HepG2 (cell line): ENCODE results near the gene GNAI2. TPM values are rescaled to one million over a fixed set of nuclear protein-coding genes. Genes with fewer than 3 reads are reported as not detected.

ENCODE experiments used
- ATF7 ChIP-seq, 2 experiments: fragments of 450-650 bp in 1 of 2; sonication (generic) in 1 of 2; formaldehyde crosslinking in 1 of 2; IDR thresholded peaks; 2 replicates each; pipeline versions ENCODE4 v1.4.0 to v1.6.1; 2016 to 2020; ENCODE audit warnings: antibody characterized with exemption in 1 of 2, mild to moderate bottlenecking in 1 of 2, missing genetic modification reagents in 1 of 2
- CC2D1A ChIP-seq: sonication (generic); formaldehyde crosslinking; IDR thresholded peaks from 2 replicates; pipeline ENCODE4 v1.8.1; 2023; ENCODE audit warnings: mild to moderate bottlenecking, missing genetic modification reagents
- CERS6 ChIP-seq: sonication (generic); formaldehyde crosslinking; IDR thresholded peaks from 2 replicates; pipeline ENCODE4 v1.5.0; 2020; ENCODE audit warnings: missing genetic modification reagents
- GATAD1 ChIP-seq: IDR thresholded peaks from 2 replicates; pipeline ENCODE4 v1.6.1; 2016; ENCODE audit warnings: missing genetic modification reagents, missing compliant biosample characterization
- JUND ChIP-seq: sonication (generic); formaldehyde crosslinking; IDR thresholded peaks from 2 replicates; pipeline ENCODE4 v1.8.0; 2022; ENCODE audit warnings: mild to moderate bottlenecking, missing genetic modification reagents
- KLF11 ChIP-seq: IDR thresholded peaks from 2 replicates; pipeline ENCODE4 v1.6.1; 2016; ENCODE audit warnings: missing compliant biosample characterization
- KLF13 ChIP-seq: sonication (generic); formaldehyde crosslinking; IDR thresholded peaks from 2 replicates; pipeline ENCODE4 v1.4.0; 2020; ENCODE audit warnings: mild to moderate bottlenecking, missing genetic modification reagents
- MEIS1 ChIP-seq: sonication (generic); formaldehyde crosslinking; IDR thresholded peaks from 2 replicates; pipeline ENCODE4 v1.9.0; 2021; ENCODE audit warnings: mild to moderate bottlenecking, missing genetic modification reagents, moderate library complexity, borderline replicate concordance
- MIER2 ChIP-seq: IDR thresholded peaks from 2 replicates; pipeline ENCODE4 v1.6.1; 2016; ENCODE audit warnings: missing biosample characterization, missing genetic modification reagents
- MLX ChIP-seq: IDR thresholded peaks from 2 replicates; pipeline ENCODE4 v1.6.1; 2016
- NKX3-1 ChIP-seq: sonication (generic); formaldehyde crosslinking; IDR thresholded peaks from 2 replicates; pipeline ENCODE4 v1.5.0; 2020; ENCODE audit warnings: missing genetic modification reagents
- RAD21 ChIP-seq: fragments of 450-650 bp; formaldehyde crosslinking; IDR thresholded peaks from 2 replicates; pipeline ENCODE4 v1.5.0; 2020; ENCODE audit warnings: mild to moderate bottlenecking
- SOX6 ChIP-seq, 2 experiments: fragments of 450-650 bp in 1 of 2; sonication (generic) in 1 of 2; formaldehyde crosslinking in 1 of 2; IDR thresholded peaks; 2 replicates each; pipeline versions ENCODE4 v1.4.0 to v1.6.1; 2017 to 2020; ENCODE audit warnings: antibody characterized with exemption in 1 of 2, mild to moderate bottlenecking in 1 of 2, missing genetic modification reagents in 1 of 2
- SP4 ChIP-seq: sonication (generic); formaldehyde crosslinking; IDR thresholded peaks from 2 replicates; pipeline ENCODE4 v1.8.1; 2023; ENCODE audit warnings: mild to moderate bottlenecking, missing genetic modification reagents
- STAT6 ChIP-seq: sonication (generic); formaldehyde crosslinking; IDR thresholded peaks from 2 replicates; pipeline ENCODE4 v1.4.0; 2020; ENCODE audit warnings: missing genetic modification reagents, mild to moderate bottlenecking, borderline replicate concordance
- ZFP1 ChIP-seq: IDR thresholded peaks from 2 replicates; pipeline ENCODE4 v1.6.1; 2016
- ZFP62 ChIP-seq: sonication (generic); formaldehyde crosslinking; IDR thresholded peaks from 2 replicates; pipeline ENCODE4 v1.4.0; 2020; ENCODE audit warnings: missing genetic modification reagents
- ZNF547 ChIP-seq: sonication (generic); formaldehyde crosslinking; IDR thresholded peaks from 2 replicates; pipeline ENCODE4 v1.5.1; 2020; ENCODE audit warnings: mild to moderate bottlenecking, missing genetic modification reagents
- ZNF589 ChIP-seq: sonication (generic); formaldehyde crosslinking; conservative IDR thresholded peaks from 2 replicates; pipeline ENCODE4 v1.8.0; 2022; ENCODE audit warnings: mild to moderate bottlenecking, moderate library complexity, missing genetic modification reagents
- ZNF615 ChIP-seq: sonication (generic); formaldehyde crosslinking; IDR thresholded peaks from 2 replicates; pipeline ENCODE4 v1.5.0; 2020; ENCODE audit warnings: mild to moderate bottlenecking, missing genetic modification reagents, borderline replicate concordance
- ZNF672 ChIP-seq: sonication (generic); formaldehyde crosslinking; IDR thresholded peaks from 2 replicates; pipeline ENCODE4 v1.8.1; 2022; ENCODE audit warnings: missing genetic modification reagents
- ZNF83 ChIP-seq: sonication (generic); formaldehyde crosslinking; IDR thresholded peaks from 2 replicates; pipeline ENCODE4 v1.4.0; 2020; ENCODE audit warnings: missing genetic modification reagents, mild to moderate bottlenecking, borderline replicate concordance
- ZSCAN29 ChIP-seq: sonication (generic); formaldehyde crosslinking; conservative IDR thresholded peaks from 2 replicates; pipeline ENCODE4 v1.4.0; 2020; ENCODE audit warnings: mild to moderate bottlenecking, missing genetic modification reagents
- polyA plus RNA-seq, 8 experiments: library from polyadenylated mRNA; depleted of rRNA in 3 of 8; stranded (reverse) in 7 of 8; unstranded in 1 of 8; fragments of >200 nt; fragmentation: Illumina TruSeq in 4 of 8; extraction: Trizol in 4 of 8; gene quantifications; 2 replicates each; pipeline versions ENCODE4 v1.2.1 to v1.2.3, GENCODE V29; 2011 to 2016; ENCODE audit warnings: low read depth in 4 of 8, missing spikeins in 1 of 8, mixed read lengths in 1 of 8; ENCODE audit not compliant: insufficient read depth in 1 of 8
- total RNA-seq, 5 experiments: library from RNA; depleted of rRNA; stranded (reverse); fragments of >200 nt; fragmentation: Illumina TruSeq; extraction: Trizol; gene quantifications; 2 replicates each; pipeline ENCODE4 v1.2.3, GENCODE V29; 2016; ENCODE audit warnings: low read depth in 1 of 5
- TF ChIP-seq, protein P1 (sequence below): sonication (generic); formaldehyde crosslinking; IDR thresholded peaks from 2 replicates; pipeline ENCODE4 v1.4.0; 2020; ENCODE audit warnings: missing genetic modification reagents

Gene GNAI2
- total and polyA plus RNA-seq, 2 of the 13 experiments (the other 11 are each of a cell fraction or from before 2014, with no cell fraction given), result 51.1 to 66.2 TPM

GRCh38 chr3:50227390-50228183, 8.4 kb upstream of the GNAI2 start (continued):
- TF ChIP-seq ATF7 (IDR thresholded peaks at IDR 0.05) (no peak), ATF7 (CRISPR knock-in tag; IDR thresholded peaks at IDR 0.05) (no peak), NKX3-1 (no peak), ZNF547 (no peak), SOX6 (IDR thresholded peaks at IDR 0.05) (no peak), SOX6 (CRISPR knock-in tag; IDR thresholded peaks at IDR 0.05) (peak; percentile 41; the same call in 1 of the 2 replicates), MLX (CRISPR knock-in tag) (0 out of 2 replicates have a peak, but pooled peaks have one; percentile 49), JUND (CRISPR knock-in tag) (0 out of 2 replicates have a peak, but pooled peaks have one; percentile 54), ZNF589 (peak; percentile 47; the same call in 1 of the 2 replicates), ZNF672 (CRISPR knock-in tag) (no peak; the same call in 1 of the 2 replicates), CERS6 (CRISPR knock-in tag) (no peak), ZFP1 (peak; percentile 64; the same call in 1 of the 2 replicates), GATAD1 (CRISPR knock-in tag) (peak; percentile 91), ZNF83 (CRISPR knock-in tag) (no peak), ZNF615 (CRISPR knock-in tag) (peak; percentile 87; the same call in 1 of the 2 replicates), CC2D1A (CRISPR knock-in tag) (no peak), ZSCAN29 (CRISPR knock-in tag) (no peak), MEIS1 (CRISPR knock-in tag) (no peak), ZFP62 (no peak), STAT6 (no peak), KLF11 (CRISPR knock-in tag) (peak; percentile 77; the same call in 1 of the 2 replicates), SP4 (CRISPR knock-in tag) (peak; percentile 90), KLF13 (CRISPR knock-in tag) (0 out of 2 replicates have a peak, but pooled peaks have one; percentile 22), RAD21 (CRISPR knock-in tag) (peak; percentile 99), MIER2 (0 out of 2 replicates have a peak, but pooled peaks have one; percentile 38)
- TF ChIP-seq, protein P1, sequence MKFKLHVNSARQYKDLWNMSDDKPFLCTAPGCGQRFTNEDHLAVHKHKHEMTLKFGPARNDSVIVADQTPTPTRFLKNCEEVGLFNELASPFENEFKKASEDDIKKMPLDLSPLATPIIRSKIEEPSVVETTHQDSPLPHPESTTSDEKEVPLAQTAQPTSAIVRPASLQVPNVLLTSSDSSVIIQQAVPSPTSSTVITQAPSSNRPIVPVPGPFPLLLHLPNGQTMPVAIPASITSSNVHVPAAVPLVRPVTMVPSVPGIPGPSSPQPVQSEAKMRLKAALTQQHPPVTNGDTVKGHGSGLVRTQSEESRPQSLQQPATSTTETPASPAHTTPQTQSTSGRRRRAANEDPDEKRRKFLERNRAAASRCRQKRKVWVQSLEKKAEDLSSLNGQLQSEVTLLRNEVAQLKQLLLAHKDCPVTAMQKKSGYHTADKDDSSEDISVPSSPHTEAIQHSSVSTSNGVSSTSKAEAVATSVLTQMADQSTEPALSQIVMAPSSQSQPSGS (CRISPR knock-in tag), result peak; percentile 83; the same call in 1 of the 2 replicates
